HG03039 (cell line): ENCODE results near the gene JAK1.
"Not testable (repeated sequence)": the region's sequence is repeated elsewhere in the genome, so short reads cannot be mapped to it uniquely, and the experiment has no call there.

Experiments
- ATAC-seq: cut with Tn5 transposase; IDR thresholded peaks from one replicate; pipeline ENCODE4 v1.9.1; 2021; ENCODE audit warnings: mild to moderate bottlenecking, moderate library complexity; ENCODE audit not compliant: unreplicated experiment

JAK1 gene

GRCh38 chr1:64923294-64923718, 43.0 kb downstream of the JAK1 start:
- ATAC-seq, result no peak

GRCh38 chr1:64922336-64922735, 44.0 kb downstream of the JAK1 start:
- no peak for ATAC-seq

GRCh38 chr1:64921771-64922170, 44.6 kb downstream of the JAK1 start:
- no peak for ATAC-seq

GRCh38 chr1:64920941-64921589, 45.3 kb downstream of the JAK1 start:
- ATAC-seq, result no peak

- not testable (repeated sequence) for ATAC-seq
These were observed 47.2 kb downstream of the JAK1 start for GRCh38 chr1:64919120-64919519.

GRCh38 chr1:64917907-64918306, 48.4 kb downstream of the JAK1 start:
- no peak for ATAC-seq

- no peak for ATAC-seq
These were observed 49.0 kb downstream of the JAK1 start for GRCh38 chr1:64917328-64917861.

GRCh38 chr1:64915381-64916274, 50.7 kb downstream of the JAK1 start:
- no peak for ATAC-seq

GRCh38 chr1:64913361-64914015, 52.9 kb downstream of the JAK1 start:
- ATAC-seq, result no peak

- ATAC-seq, result no peak
These were observed 54.2 kb downstream of the JAK1 start for GRCh38 chr1:64912191-64912590.

GRCh38 chr1:64911326-64911725, 55.0 kb downstream of the JAK1 start:
- ATAC-seq, result no peak

- ATAC-seq, result no peak
These were observed 57.3 kb downstream of the JAK1 start for GRCh38 chr1:64909031-64909430.

- no peak for ATAC-seq
These were observed 57.8 kb downstream of the JAK1 start for GRCh38 chr1:64908575-64908974.

GRCh38 chr1:64906447-64906846, 59.9 kb downstream of the JAK1 start:
- no peak for ATAC-seq

GRCh38 chr1:64903593-64903992, 62.8 kb downstream of the JAK1 start:
- no peak for ATAC-seq

- ATAC-seq, result no peak
These were observed 64.7 kb downstream of the JAK1 start for GRCh38 chr1:64901663-64902062.

GRCh38 chr1:64900916-64901315, 65.4 kb downstream of the JAK1 start:
- no peak for ATAC-seq

GRCh38 chr1:64898107-64898861, 68.1 kb downstream of the JAK1 start:
- peak; percentile 48 for ATAC-seq

GRCh38 chr1:64896551-64896950, 69.8 kb downstream of the JAK1 start:
- ATAC-seq, result no peak

GRCh38 chr1:64895500-64895899, 70.8 kb downstream of the JAK1 start:
- peak; percentile 74 for ATAC-seq
